BE2C (cell line): ENCODE measurements around the gene LUZP1.

ENCODE experiments used
- DNase-seq: peaks from one replicate; pipeline ENCODE4 v3.0.0-alpha.2; 2020
- H3K27me3 ChIP-seq: fragments of 250-450 bp; sonication (Bioruptor Pico); 2 replicates; pipeline ENCODE4 v1.5.1; 2020; ENCODE audit warnings: mild to moderate bottlenecking
- H3K36me3 ChIP-seq: fragments of 250-450 bp; sonication (Bioruptor Pico); 2 replicates; pipeline ENCODE4 v1.5.1; 2020; ENCODE audit warnings: mild to moderate bottlenecking
- H3K4me1 ChIP-seq: fragments of 250-450 bp; sonication (Bioruptor Pico); 2 replicates; pipeline ENCODE4 v1.5.1; 2020
- H3K4me3 ChIP-seq: 2 replicates; pipeline ENCODE4 v1.5.1; 2011; ENCODE audit warnings: low read depth, low read length
- H3K9me3 ChIP-seq: fragments of 250-450 bp; sonication (Bioruptor Pico); 2 replicates; pipeline ENCODE4 v1.5.1; 2020
- CTCF ChIP-seq: IDR thresholded peaks from 2 replicates; pipeline ENCODE4 v1.5.1; 2012; ENCODE audit warnings: mild to moderate bottlenecking, low read depth, low read length

The LUZP1 gene

GRCh38 chr1:23102289-23102688, 66.4 kb downstream of the LUZP1 start:
- DNase-seq, result no peak
- Histone ChIP-seq H3K27me3 (no peaks in the 10 kb centered on the region), H3K4me1 (no peaks in the 10 kb centered on the region), H3K36me3 (no peaks in the 10 kb centered on the region), H3K4me3 (no peak overlapping the region), H3K9me3 (no peaks in the 10 kb centered on the region)
- no peak for TF ChIP-seq CTCF

- DNase-seq, result no peak
- no peaks in the 10 kb centered on the region for H3K36me3 ChIP-seq
- H3K4me3 ChIP-seq, result no peak overlapping the region
- H3K27me3 ChIP-seq, result no peaks in the 10 kb centered on the region
- H3K4me1 ChIP-seq, result no peaks in the 10 kb centered on the region
- no peak for TF ChIP-seq CTCF
- no peaks in the 10 kb centered on the region for H3K9me3 ChIP-seq
Observed at GRCh38 chr1:23101887-23102286, 66.8 kb downstream of the LUZP1 start.

GRCh38 chr1:23101101-23101827, 67.4 kb downstream of the LUZP1 start:
- H3K4me1 ChIP-seq, result no peaks in the 10 kb centered on the region
- TF ChIP-seq CTCF, result no peak
- no peak for DNase-seq

GRCh38 chr1:23100074-23100748, 68.4 kb downstream of the LUZP1 start:
- TF ChIP-seq CTCF, result no peak
- no peaks in the 10 kb centered on the region for H3K27me3 ChIP-seq
- no peaks in the 10 kb centered on the region for H3K36me3 ChIP-seq
- H3K4me1 ChIP-seq, result no peaks in the 10 kb centered on the region
- DNase-seq, result no peak
- H3K9me3 ChIP-seq, result no peaks in the 10 kb centered on the region
- H3K4me3 ChIP-seq, result no peak overlapping the region

More at GRCh38 chr1:23101101-23101827, 67.4 kb downstream of the LUZP1 start:
- Histone ChIP-seq H3K9me3 (no peaks in the 10 kb centered on the region), H3K36me3 (no peaks in the 10 kb centered on the region), H3K4me3 (no peak overlapping the region), H3K27me3 (no peaks in the 10 kb centered on the region)

GRCh38 chr1:23099171-23099536, 69.5 kb downstream of the LUZP1 start:
- no peaks in the 10 kb centered on the region for H3K36me3 ChIP-seq
- no peak for DNase-seq
- TF ChIP-seq CTCF, result no peak
- no peak overlapping the region for H3K4me3 ChIP-seq
- H3K27me3 ChIP-seq, result no peaks in the 10 kb centered on the region
- no peaks in the 10 kb centered on the region for H3K4me1 ChIP-seq
- no peaks in the 10 kb centered on the region for H3K9me3 ChIP-seq

GRCh38 chr1:23098463-23099170, 70.0 kb downstream of the LUZP1 start:
- H3K36me3 ChIP-seq, result no peaks in the 10 kb centered on the region
- H3K4me1 ChIP-seq, result no peaks in the 10 kb centered on the region
- H3K27me3 ChIP-seq, result no peaks in the 10 kb centered on the region
- H3K4me3 ChIP-seq, result no peak overlapping the region
- peak; percentile 82 for TF ChIP-seq CTCF
- peak; percentile 49 for DNase-seq
- H3K9me3 ChIP-seq, result no peaks in the 10 kb centered on the region
